Retinal pigment epithelial cell (primary cell): ENCODE measurements around the gene FLYWCH2.

Source experiments
- DNase-seq: peaks from one replicate; pipeline ENCODE4 v3.0.0-alpha.2; 2010; ENCODE audit warnings: low read depth
- H3K4me3 ChIP-seq: 2 replicates; pipeline ENCODE4 v1.5.1; 2011; ENCODE audit warnings: mild to moderate bottlenecking, low read length, control low read depth, moderate library complexity
- TF ChIP-seq, protein P1 (sequence below): conservative IDR thresholded peaks from 2 replicates; pipeline ENCODE4 v1.5.1; 2011; ENCODE audit warnings: low read depth, low read length, control low read depth, inconsistent platforms

Gene FLYWCH2

DNA sequence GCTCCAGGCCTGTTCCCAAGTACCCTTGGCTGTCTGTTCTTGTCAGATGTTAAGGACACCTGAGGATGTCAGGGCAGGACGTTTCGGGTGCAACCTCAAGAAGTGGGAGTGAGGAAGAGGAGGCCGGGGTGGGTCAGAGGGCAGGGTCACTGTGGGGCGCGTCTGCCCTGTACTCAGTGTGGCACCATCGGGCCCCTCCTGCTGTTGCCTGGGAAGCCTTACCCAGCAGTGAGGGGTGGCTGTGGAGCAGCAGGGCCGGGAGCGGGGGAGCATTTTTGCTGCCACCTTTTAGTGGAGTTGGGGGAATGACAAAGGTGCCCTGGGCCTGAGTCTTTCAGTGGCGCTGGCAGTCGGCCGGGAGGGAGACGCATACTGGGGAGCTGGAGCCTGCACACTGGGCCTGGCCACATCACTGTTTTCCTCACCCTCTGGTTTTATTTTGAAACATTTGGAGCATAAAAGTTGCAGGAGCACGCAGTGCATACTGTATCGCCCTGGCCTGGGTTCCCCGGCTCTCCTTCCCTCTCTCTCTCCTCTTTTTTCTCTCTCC, 17.6 kb downstream of the FLYWCH2 start:
- no peak for DNase-seq
- H3K4me3 ChIP-seq, result no peak overlapping the region
- TF ChIP-seq, protein P1, sequence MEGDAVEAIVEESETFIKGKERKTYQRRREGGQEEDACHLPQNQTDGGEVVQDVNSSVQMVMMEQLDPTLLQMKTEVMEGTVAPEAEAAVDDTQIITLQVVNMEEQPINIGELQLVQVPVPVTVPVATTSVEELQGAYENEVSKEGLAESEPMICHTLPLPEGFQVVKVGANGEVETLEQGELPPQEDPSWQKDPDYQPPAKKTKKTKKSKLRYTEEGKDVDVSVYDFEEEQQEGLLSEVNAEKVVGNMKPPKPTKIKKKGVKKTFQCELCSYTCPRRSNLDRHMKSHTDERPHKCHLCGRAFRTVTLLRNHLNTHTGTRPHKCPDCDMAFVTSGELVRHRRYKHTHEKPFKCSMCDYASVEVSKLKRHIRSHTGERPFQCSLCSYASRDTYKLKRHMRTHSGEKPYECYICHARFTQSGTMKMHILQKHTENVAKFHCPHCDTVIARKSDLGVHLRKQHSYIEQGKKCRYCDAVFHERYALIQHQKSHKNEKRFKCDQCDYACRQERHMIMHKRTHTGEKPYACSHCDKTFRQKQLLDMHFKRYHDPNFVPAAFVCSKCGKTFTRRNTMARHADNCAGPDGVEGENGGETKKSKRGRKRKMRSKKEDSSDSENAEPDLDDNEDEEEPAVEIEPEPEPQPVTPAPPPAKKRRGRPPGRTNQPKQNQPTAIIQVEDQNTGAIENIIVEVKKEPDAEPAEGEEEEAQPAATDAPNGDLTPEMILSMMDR, result no peak

DNA sequence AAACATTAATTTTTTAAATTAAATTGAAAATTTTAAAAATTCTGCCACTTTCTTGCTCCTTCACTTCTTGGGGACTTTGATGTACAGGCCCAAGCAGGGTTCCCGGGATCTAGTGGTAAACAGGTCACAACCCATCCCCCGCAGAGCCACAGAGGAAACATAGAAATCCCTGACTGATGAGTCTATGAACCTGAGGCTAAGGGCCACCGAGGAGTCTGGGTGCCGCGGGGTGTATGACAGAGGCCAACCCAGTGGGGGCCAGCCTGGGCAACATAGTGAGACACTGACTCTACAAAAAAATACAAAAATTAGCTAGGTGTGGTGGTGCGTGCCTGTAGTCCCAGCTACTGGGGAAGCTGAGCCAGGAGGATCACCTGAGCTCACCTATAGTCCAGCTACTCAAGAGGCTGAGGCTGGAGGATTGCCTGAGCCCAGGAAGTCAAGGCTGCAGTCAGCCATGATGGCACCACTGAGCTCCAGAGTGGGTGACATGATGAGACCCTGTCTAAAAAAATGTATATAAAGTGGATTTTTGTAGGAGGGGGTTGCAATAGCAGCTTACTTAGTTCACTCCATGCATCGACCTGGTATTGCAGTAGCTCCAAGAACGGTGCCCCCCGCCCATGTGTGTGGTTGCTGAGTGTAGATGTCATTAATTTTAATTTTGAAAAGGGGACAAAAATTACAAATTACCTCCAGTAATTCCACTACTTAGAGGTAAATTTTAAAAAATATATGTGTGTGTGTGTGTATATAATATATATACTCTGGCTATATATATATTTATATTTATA, 19.5 kb downstream of the FLYWCH2 start:
- H3K4me3 ChIP-seq, result no peak overlapping the region
- TF ChIP-seq, protein P1, result no peak
- no peak for DNase-seq

DNA sequence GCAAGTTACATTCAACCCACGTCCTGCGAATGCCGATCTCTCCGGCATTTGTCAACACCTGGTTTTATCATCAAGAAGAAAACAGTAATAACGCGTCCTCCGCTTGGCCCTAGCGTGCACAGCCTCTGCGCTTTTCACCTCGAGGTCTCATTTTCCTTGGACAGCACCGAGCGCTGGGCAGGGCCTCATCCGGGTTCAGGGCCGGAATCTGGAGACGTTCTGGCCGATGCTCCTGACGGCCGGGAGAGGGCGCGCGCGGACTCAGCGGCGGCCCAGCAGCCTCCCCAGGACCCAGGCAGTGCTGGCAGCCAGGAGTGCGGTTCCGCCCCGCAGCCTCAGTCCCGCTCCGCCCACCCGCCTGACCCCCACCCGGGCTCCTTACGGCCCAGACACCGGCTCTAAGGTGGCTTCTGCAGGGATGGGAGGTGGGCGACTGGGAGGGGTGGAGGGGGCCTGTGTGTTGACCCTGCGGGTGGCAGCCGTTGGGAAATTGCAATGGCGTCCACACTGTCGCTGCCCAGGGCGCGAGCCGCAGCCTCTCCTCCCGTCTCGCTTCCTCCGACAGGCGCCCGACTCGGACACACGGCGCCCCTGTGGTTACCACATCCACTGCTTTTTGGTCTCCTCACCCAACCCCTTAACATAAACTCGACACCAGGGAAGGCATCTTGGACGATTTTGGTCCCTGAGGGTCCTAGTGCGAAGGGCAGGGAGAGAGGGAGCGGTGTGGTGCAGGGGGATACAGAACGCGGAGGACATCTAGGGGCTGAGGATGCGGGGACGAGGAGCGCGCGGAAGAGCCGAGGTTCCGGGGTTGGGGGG, 21.3 kb downstream of the FLYWCH2 start:
- peak overlapping the region; percentile 84 for H3K4me3 ChIP-seq
- DNase-seq, result no peak
- TF ChIP-seq, protein P1, result peak; percentile 81

DNA sequence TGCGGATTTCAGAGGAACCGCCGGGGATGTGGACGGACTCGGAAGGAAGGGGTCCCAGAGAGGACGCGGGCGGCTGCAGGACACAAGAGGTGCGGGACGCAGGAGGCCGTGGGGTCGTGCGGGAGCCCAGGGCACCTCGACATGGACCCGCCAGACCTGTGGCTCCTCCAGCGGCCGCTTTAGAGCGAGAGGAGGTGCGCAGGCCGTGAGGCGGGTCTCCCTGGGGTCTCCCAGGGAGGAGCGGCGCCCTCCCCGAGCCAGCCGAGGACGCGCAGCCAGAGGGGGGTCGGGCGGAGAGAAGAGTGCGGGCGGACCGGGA, 21.9 kb downstream of the FLYWCH2 start:
- TF ChIP-seq, protein P1, result no peak
- DNase-seq, result no peak
- peak overlapping the region; percentile 84 for H3K4me3 ChIP-seq

DNA sequence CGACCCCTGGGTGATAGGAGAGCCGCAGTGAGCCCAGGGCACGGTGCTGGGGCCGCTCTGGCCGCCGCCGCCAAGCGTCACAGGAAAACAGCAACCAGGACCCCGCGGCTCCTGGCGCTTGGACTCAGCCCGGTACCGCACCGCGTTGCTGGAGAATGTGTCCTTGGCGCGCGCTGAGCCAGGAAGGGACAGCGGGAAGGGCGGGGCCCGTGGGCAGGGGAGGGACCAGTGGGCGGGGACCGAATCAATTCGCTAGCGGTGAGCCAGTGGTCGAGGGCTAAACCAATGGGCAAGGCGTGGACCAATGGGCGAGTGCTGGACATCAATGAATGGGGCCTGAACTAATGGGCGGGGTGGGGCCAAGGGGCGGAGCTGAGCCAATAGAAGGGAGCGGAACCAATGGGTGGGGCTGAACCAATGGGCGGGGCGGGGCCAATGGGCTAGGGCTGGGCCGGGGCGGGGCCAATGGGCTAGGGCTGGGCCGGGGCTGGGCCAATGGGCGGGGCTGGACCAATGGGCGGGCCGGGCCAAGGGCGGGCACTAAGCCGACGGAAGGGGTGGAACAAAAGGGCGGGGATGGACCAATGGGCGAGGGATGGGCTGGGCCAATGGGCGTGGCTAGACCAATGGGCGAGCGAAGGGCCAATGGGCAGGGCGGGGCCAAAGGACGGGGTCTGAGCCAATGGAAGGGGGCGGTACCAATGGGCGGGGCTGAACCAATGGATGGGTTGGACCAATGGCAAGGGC, 22.4 kb downstream of the FLYWCH2 start:
- peak; percentile 98 for DNase-seq
- TF ChIP-seq, protein P1, result no peak
- H3K4me3 ChIP-seq, result peak overlapping the region; percentile 84

DNA sequence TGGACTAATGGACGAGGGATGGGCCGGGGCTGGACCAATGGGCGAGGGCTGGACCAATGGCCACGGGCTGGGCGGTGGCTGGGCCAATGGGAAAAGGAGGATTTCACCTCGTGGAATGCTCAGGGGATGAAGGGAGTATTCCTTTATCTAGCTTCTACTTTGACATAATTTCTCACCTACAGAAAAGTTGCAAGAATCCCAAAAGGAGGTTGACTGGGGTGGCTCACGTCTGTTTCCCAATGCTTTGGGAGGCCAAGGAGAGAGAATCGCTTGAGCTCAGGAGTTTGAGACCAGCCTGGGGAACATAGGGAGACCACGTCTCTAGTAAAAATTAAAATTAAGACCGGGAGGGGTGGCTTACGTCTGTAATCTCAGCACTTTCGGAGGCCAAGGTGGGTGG, 23.0 kb downstream of the FLYWCH2 start:
- TF ChIP-seq, protein P1, result no peak

More for the DNA sequence above, 23.0 kb downstream of the FLYWCH2 start:
- no peak for DNase-seq
- no peak overlapping the region for H3K4me3 ChIP-seq
